Thymus (tissue), 11 donors: Measurements from ENCODE around the gene STIMATE. TPM values are rescaled to one million over a fixed set of nuclear protein-coding genes. Genes with fewer than 3 reads are reported as not detected.
A peak's percentile ranks its signal among the peaks of the same experiment; 100 is the strongest.

Experiments
- DNase-seq, 9 donors: peaks; one replicate each; pipeline ENCODE4 v3.0.0-alpha.2; 2013; ENCODE audit warnings: low spot score in 9 of 9, low read depth in 6 of 9, missing footprints in 1 of 9
- H3K27ac ChIP-seq, 2 donors: one replicate each; pipeline ENCODE4 v1.5.1; 2013; ENCODE audit warnings: control low read depth in 1 of 2, low read depth in 1 of 2, low read length in 1 of 2, mild to moderate bottlenecking in 1 of 2, moderate library complexity in 1 of 2
- H3K27me3 ChIP-seq, 2 donors: one replicate each; pipeline ENCODE4 v1.5.1; 2013; ENCODE audit warnings: low read length in 1 of 2; ENCODE audit not compliant: control insufficient read depth in 2 of 2, insufficient read depth in 1 of 2
- H3K36me3 ChIP-seq, 2 donors: one replicate each; pipeline ENCODE4 v1.5.1; 2013; ENCODE audit warnings: low read length in 1 of 2, mild to moderate bottlenecking in 1 of 2, moderate library complexity in 1 of 2; ENCODE audit not compliant: control insufficient read depth in 2 of 2, insufficient read depth in 2 of 2
- H3K4me1 ChIP-seq, 2 donors: one replicate each; pipeline ENCODE4 v1.5.1; 2013; ENCODE audit warnings: low read length in 2 of 2; ENCODE audit not compliant: control insufficient read depth in 2 of 2, insufficient read depth in 2 of 2
- H3K4me3 ChIP-seq, 2 donors: one replicate each; pipeline ENCODE4 v1.5.1; 2013; ENCODE audit warnings: low read length in 2 of 2, control low read depth in 1 of 2, mild to moderate bottlenecking in 1 of 2
- H3K9me3 ChIP-seq, 2 donors: one replicate each; pipeline ENCODE4 v1.5.1; 2013; ENCODE audit warnings: low read length in 1 of 2, mild to moderate bottlenecking in 1 of 2; ENCODE audit not compliant: control insufficient read depth in 2 of 2, insufficient read depth in 1 of 2
- WGBS: extraction: QIAGEN DNeasy Blood & Tissue Kit; methylation state at CpG from one replicate; pipeline ENCODE4 v1.1.7; 2013; 5-methylcytosine and 5-hydroxymethylcytosine counted together
- polyA plus RNA-seq: library from polyadenylated mRNA; stranded (reverse); fragments of 200-250 nt; gene quantifications from one replicate; pipeline ENCODE4 v1.2.3, GENCODE V29; 2013
- total RNA-seq: library from RNA; stranded (reverse); fragments of 120-200 nt; gene quantifications from one replicate; pipeline ENCODE4 v1.2.4, GENCODE V29; 2013
- donor health status: healthy.

The STIMATE gene
- total and polyA plus RNA-seq, 2 donors, result 7.5 to 9.2 TPM

- peaks cover 2 to 25% of the 10 kb centered on the region in 2 donors for H3K4me1 ChIP-seq
- no peak overlapping the region for H3K4me3 ChIP-seq
- H3K36me3 ChIP-seq, result peaks cover 3 to 12% of the 10 kb centered on the region in 2 donors
- no peak for DNase-seq
- WGBS, result 99% methylated on average over 10 of the region's 10 CpGs
- H3K27ac ChIP-seq, result no peak overlapping the region
- H3K9me3 ChIP-seq, result no peaks in the 10 kb centered on the region
- H3K27me3 ChIP-seq, result no peaks in the 10 kb centered on the region
These were observed 80.7 kb downstream of the STIMATE start for GRCh38 chr3:52816654-52817053.

- no peak overlapping the region for H3K27ac ChIP-seq
These were observed 81.1 kb downstream of the STIMATE start for GRCh38 chr3:52816199-52816598.

GRCh38 chr3:52813810-52814209 is 83.5 kb downstream of the STIMATE start:
- peaks cover 26 to 50% of the 10 kb centered on the region in 2 donors for H3K4me1 ChIP-seq
- no peaks in the 10 kb centered on the region for H3K9me3 ChIP-seq
- WGBS, result 97% methylated on average over 8 of the region's 8 CpGs
- H3K27me3 ChIP-seq, result no peaks in the 10 kb centered on the region
- H3K4me3 ChIP-seq, result no peak overlapping the region
- H3K36me3 ChIP-seq, result peaks cover 3 to 4% of the 10 kb centered on the region in 2 donors
- no peak for DNase-seq
- no peak overlapping the region for H3K27ac ChIP-seq

More at GRCh38 chr3:52816199-52816598, 81.1 kb downstream of the STIMATE start:
- 96% methylated on average over 6 of the region's 6 CpGs for WGBS
- no peak for DNase-seq
- H3K4me3 ChIP-seq, result no peak overlapping the region
- peaks cover 3 to 27% of the 10 kb centered on the region in 2 donors for H3K4me1 ChIP-seq
- peaks cover 3 to 8% of the 10 kb centered on the region in 2 donors for H3K36me3 ChIP-seq
- no peaks in the 10 kb centered on the region for H3K27me3 ChIP-seq
- H3K9me3 ChIP-seq, result no peaks in the 10 kb centered on the region

- H3K27me3 ChIP-seq, result no peaks in the 10 kb centered on the region
- DNase-seq, result peak in 2 of 9 donors; percentile 30 to 31
- peak overlapping the region in 1 of 2 donors; percentile 69 for H3K27ac ChIP-seq
- 86% methylated on average over 7 of the region's 7 CpGs for whole genome bisulfite sequencing
- no peak overlapping the region for H3K4me3 ChIP-seq
- peaks cover 27 to 61% of the 10 kb centered on the region in 2 donors for H3K4me1 ChIP-seq
- peaks cover 0 to 5% of the 10 kb centered on the region in 2 donors for H3K9me3 ChIP-seq
- no peaks in the 10 kb centered on the region for H3K36me3 ChIP-seq
These were observed 85.8 kb downstream of the STIMATE start for GRCh38 chr3:52811452-52812011.

GRCh38 chr3:52810923-52811322 is 86.4 kb downstream of the STIMATE start:
- DNase-seq, result no peak
- 86% methylated on average over 11 of the region's 11 CpGs for WGBS
- H3K36me3 ChIP-seq, result no peaks in the 10 kb centered on the region
- H3K4me1 ChIP-seq, result peaks cover 27 to 67% of the 10 kb centered on the region in 2 donors
- peaks cover 0 to 5% of the 10 kb centered on the region in 2 donors for H3K9me3 ChIP-seq
- H3K27ac ChIP-seq, result peak overlapping the region in 1 of 2 donors; percentile 69
- no peaks in the 10 kb centered on the region for H3K27me3 ChIP-seq
- H3K4me3 ChIP-seq, result no peak overlapping the region

- WGBS, result 43% methylated on average over 7 of the region's 7 CpGs
- Histone ChIP-seq H3K4me3 (no peak overlapping the region), H3K27me3 (no peaks in the 10 kb centered on the region), H3K4me1 (peaks cover 31 to 78% of the 10 kb centered on the region in 2 donors), H3K36me3 (no peaks in the 10 kb centered on the region), H3K27ac (peak overlapping the region in 1 of 2 donors; percentile 76), H3K9me3 (peaks cover 0 to 5% of the 10 kb centered on the region in 2 donors)
- peak in 8 of 9 donors; percentile 13 to 77 (median 44) for DNase-seq
These were observed 87.5 kb downstream of the STIMATE start for GRCh38 chr3:52809662-52810377.

DNA sequence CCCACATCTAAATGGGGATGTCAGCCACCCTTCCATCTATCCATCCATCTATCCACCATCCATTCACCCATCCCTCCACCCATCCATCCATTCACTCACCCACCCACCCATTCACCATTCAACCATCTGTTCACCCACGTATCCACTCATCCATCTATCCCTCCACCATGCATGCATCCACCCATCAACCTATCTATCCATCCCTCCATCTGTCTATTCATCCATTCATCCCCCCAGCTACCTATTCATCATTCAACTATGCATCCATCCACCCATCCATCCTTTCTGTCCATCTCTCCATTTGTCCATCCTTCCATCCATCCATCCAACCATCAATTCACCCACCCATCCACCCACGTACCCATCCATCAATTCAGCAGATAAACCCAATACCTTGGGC is 88.2 kb downstream of the STIMATE start:
- no peak overlapping the region for H3K4me3 ChIP-seq
- 89% methylated on average over 2 of the region's 2 CpGs for WGBS
- peaks cover 32 to 84% of the 10 kb centered on the region in 2 donors for H3K4me1 ChIP-seq
- peaks cover 0 to 5% of the 10 kb centered on the region in 2 donors for H3K9me3 ChIP-seq
- H3K27ac ChIP-seq, result peak overlapping the region in 1 of 2 donors; percentile 76
- DNase-seq, result no peak
- no peaks in the 10 kb centered on the region for H3K36me3 ChIP-seq
- H3K27me3 ChIP-seq, result no peaks in the 10 kb centered on the region

DNA sequence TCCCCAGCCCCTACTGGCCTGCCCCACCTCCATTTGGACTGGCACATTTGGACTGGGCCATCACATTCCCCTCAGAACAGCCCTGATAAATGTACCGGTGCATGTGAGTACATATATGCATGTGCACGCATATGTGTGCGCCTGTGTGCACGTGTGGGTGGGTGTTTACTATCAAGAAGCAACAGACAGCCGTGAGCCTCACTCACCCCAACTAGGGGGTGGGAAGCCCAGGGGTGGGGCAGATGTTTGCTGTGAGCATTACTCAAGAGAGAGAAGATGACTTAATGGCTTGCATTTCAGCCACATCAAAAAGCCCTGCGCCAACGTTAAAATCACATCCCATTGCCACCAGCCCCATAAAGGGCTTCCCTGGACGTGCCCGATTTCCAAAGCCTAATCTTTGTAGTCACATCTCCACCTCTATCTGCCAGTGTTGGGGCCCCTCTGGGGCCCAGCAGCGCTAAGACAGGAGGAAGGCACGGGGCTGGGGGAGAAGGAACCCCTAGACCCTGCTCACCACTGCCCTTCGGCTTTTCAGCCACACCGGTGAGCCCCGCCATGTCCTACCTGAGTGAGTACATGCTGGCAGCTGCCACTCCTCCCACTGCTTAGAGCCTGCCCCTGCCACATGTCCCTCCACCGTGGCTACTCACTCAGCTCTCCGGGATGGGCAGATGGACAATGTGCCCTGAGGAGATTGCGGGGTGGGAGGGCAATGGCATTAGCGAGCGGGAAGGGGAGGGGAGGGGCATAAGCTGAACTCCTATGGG is 91.9 kb downstream of the STIMATE start:
- no peaks in the 10 kb centered on the region for H3K36me3 ChIP-seq

GRCh38 chr3:52801839-52802238 is 95.5 kb downstream of the STIMATE start:
- peaks cover 6 to 28% of the 10 kb centered on the region in 2 donors for H3K4me1 ChIP-seq
- H3K4me3 ChIP-seq, result no peak overlapping the region
- H3K27ac ChIP-seq, result no peak overlapping the region
- no peaks in the 10 kb centered on the region for H3K27me3 ChIP-seq
- DNase-seq, result no peak
- no peaks in the 10 kb centered on the region for H3K36me3 ChIP-seq
- 93% methylated on average over 5 of the region's 5 CpGs for WGBS
- H3K9me3 ChIP-seq, result no peaks in the 10 kb centered on the region

More for the DNA sequence above, 91.9 kb downstream of the STIMATE start:
- H3K27me3 ChIP-seq, result no peaks in the 10 kb centered on the region
- H3K27ac ChIP-seq, result no peak overlapping the region
- H3K4me3 ChIP-seq, result no peak overlapping the region
- WGBS, result 70% methylated on average over 19 of the region's 19 CpGs
- H3K4me1 ChIP-seq, result peaks cover 22 to 63% of the 10 kb centered on the region in 2 donors
- H3K9me3 ChIP-seq, result peaks cover 0 to 5% of the 10 kb centered on the region in 2 donors
- no peak for DNase-seq
